GM21381 (cell line): ENCODE data around the gene CD300H.

Experiments
- ATAC-seq: cut with Tn5 transposase; IDR thresholded peaks from one replicate; pipeline ENCODE4 v1.9.1; 2021; ENCODE audit warnings: mild to moderate bottlenecking, moderate library complexity; ENCODE audit not compliant: unreplicated experiment

CD300H gene

GRCh38 chr17:74567397-74567796 is at the start of gene CD300H:
Gene CD300H, minus strand, starts transcription at chr17:74567509.
- ATAC-seq, result no peak

GRCh38 chr17:74616696-74617095 is 49.4 kb upstream of the CD300H start:
- no peak for ATAC-seq

- ATAC-seq, result no peak
These were observed 44.7 kb upstream of the CD300H start for GRCh38 chr17:74612046-74612445.

GRCh38 chr17:74610108-74610507 is 42.8 kb upstream of the CD300H start:
- ATAC-seq, result no peak

- ATAC-seq, result no peak
These were observed 41.2 kb upstream of the CD300H start for GRCh38 chr17:74608511-74608910.

GRCh38 chr17:74607221-74607620 is 39.9 kb upstream of the CD300H start:
- no peak for ATAC-seq

- no peak for ATAC-seq
These were observed 38.7 kb upstream of the CD300H start for GRCh38 chr17:74606050-74606449.

- ATAC-seq, result no peak
These were observed 38.1 kb upstream of the CD300H start for GRCh38 chr17:74605361-74605760.

- ATAC-seq, result no peak
These were observed 37.5 kb upstream of the CD300H start for GRCh38 chr17:74604761-74605160.

- ATAC-seq, result no peak
These were observed 36.9 kb upstream of the CD300H start for GRCh38 chr17:74604200-74604599.

GRCh38 chr17:74603746-74604145 is 36.4 kb upstream of the CD300H start:
- no peak for ATAC-seq

GRCh38 chr17:74603037-74603635 is 35.8 kb upstream of the CD300H start:
- no peak for ATAC-seq

GRCh38 chr17:74601944-74602572 is 34.7 kb upstream of the CD300H start:
- ATAC-seq, result no peak

GRCh38 chr17:74599448-74599939 is 32.2 kb upstream of the CD300H start:
- no peak for ATAC-seq

- ATAC-seq, result no peak
These were observed 31.7 kb upstream of the CD300H start for GRCh38 chr17:74599023-74599399.

GRCh38 chr17:74598346-74599022 is 31.2 kb upstream of the CD300H start:
- ATAC-seq, result no peak

GRCh38 chr17:74597069-74597790 is 29.9 kb upstream of the CD300H start:
- ATAC-seq, result no peak

GRCh38 chr17:74595037-74595750 is 27.9 kb upstream of the CD300H start:
- ATAC-seq, result no peak

GRCh38 chr17:74592087-74592990 is 25.0 kb upstream of the CD300H start, which contains the start of gene CD300LD:
Gene CD300LD, minus strand, starts transcription at chr17:74592283. Its CDS starts 81 bp downstream, at chr17:74592202.
- no peak for ATAC-seq

- ATAC-seq, result no peak
These were observed 24.2 kb upstream of the CD300H start for GRCh38 chr17:74591503-74591902.
